ENCODE data around the gene GSTK1. TPM values are rescaled to one million over a fixed set of nuclear protein-coding genes. Genes with fewer than 3 reads are reported as not detected.

The GSTK1 gene
- total RNA-seq, 2 experiments from 2014 or later, result 218 to 224 TPM

DNA sequence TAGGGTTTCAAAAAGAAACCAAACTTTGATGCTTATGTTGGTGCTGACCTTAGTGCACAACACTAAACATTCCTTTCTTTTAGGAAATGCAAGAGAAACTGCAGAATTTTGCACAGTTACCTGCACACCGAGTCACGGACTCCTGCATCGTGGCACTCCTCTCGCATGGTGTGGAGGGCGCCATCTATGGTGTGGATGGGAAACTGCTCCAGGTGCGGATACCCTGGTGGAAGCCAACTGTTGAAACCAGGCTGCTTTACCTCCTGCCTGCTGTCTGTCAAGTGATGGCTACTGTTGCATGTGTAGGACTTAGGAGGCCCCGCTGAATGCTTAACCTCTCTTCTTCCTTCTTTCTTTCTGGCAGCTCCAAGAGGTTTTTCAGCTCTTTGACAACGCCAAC is 36.6 kb downstream of the GSTK1 start:
- Mint-ChIP-seq H3K9me3 (no peaks in the 10 kb centered on the region), H3K4me3 (no peak overlapping the region), H3K27ac (no peak overlapping the region), H3K36me3 (peaks cover 84% of the 10 kb centered on the region), H3K27me3 (no peaks in the 10 kb centered on the region), H3K4me1 (ENCODE audit: low read depth) (peaks cover 50% of the 10 kb centered on the region)
- CTCF ChIA-PET, result interaction anchor here (0.8 to 9.6 kb wide), 27 partner anchors 9 to 828 kb away, joined by 3 to 123 read pairs (median 5); partner anchors contain the start of genes CASP2, CLCN1, GSTK1 and TAS2R40
- DNase-seq, result peak; percentile 68
- POLR2A ChIA-PET, result interaction anchor here (0.9 to 2.4 kb wide), 5 partner anchors 9 to 40 kb away, joined by 3 to 7 read pairs (median 6); partner anchors contain the start of genes CASP2 and GSTK1
- intact Hi-C loops (cut with micrococcal nuclease), result loop anchor here (1.0 kb wide), 1 partner anchor 60 kb away; no protein-coding TSS in a partner anchor

DNA sequence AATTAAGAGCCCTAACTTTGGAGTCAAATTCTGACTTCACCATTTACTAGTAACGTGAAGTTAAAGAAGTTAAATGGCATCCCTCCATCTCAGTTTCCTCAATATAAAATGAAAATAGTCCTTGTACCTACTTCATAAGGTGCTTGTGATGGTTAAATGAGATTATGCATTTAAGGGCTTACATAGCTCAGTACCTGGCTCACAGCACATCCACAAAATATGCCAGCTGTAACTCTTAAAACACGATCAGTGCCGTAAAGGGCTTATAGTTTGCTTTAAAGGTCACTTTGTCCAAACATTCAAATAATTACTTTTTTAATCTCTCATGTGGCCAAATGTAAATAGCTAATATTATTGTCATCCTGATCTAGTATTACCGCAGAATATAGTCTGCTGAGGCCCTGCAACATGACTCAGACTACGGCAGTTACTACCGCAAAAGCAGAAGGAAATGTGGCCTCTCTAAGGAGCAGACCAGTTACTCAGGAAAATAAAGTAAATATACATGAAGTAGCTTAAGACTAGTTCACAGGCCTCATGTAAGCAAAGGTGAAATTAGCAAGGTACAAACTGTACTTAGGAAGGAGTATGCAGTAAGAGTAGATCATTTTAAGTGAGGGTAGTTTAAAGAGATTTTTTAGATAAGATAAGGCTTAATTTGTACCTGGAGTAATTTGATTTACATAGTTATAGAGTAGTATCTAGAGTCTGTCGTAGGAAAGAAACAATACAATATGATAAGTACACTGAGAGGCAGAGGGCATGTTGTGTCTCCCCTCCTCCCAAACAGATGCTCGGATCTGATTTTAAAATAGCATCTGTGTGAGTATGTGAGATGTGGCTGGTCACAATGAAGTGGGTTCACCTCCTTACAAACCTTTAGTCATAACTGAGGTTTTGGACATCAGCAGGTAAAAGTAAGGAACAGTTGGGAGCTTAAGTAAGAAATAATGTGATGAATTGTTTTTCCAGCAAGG is 38.0 kb downstream of the GSTK1 start:
- ChIA-PET POLR2A (interaction anchor here (1.7 to 2.4 kb wide), 2 partner anchors 8 to 61 kb away, joined by 4 to 6 read pairs; no protein-coding TSS in a partner anchor), CTCF (interaction anchor here (0.9 to 9.6 kb wide), 5 partner anchors 8 to 86 kb away, joined by 3 to 123 read pairs (median 12); no protein-coding TSS in a partner anchor)
- Mint-ChIP-seq H3K4me1 (ENCODE audit: low read depth) (peaks cover 48% of the 10 kb centered on the region), H3K36me3 (peaks cover 82% of the 10 kb centered on the region), H3K9me3 (no peaks in the 10 kb centered on the region), H3K27me3 (no peaks in the 10 kb centered on the region), H3K4me3 (no peak overlapping the region), H3K27ac (no peak overlapping the region)
- intact Hi-C loops (cut with micrococcal nuclease), result loop anchor here (1.0 kb wide), 1 partner anchor 61 kb away; no protein-coding TSS in a partner anchor
- no peak for DNase-seq

DNA sequence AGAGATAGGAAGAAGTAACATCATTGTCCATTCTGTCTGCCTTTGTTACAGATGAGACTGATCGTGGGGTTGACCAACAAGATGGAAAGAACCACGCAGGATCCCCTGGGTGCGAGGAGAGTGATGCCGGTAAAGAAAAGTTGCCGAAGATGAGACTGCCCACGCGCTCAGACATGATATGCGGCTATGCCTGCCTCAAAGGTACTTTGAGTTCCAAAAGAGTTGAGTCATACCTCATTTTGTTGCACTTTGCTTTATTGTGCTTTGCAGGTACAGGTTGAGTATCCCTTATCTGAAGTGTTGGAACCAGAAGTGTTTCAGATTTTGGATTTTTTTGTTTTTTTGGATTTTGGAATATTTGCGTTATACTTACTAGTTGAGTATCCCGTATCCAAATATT is 40.5 kb downstream of the GSTK1 start:
- peaks cover 85% of the 10 kb centered on the region for H3K36me3 Mint-ChIP-seq
- intact Hi-C loops (cut with micrococcal nuclease), result no loop called here
- H3K27ac Mint-ChIP-seq, result no peak overlapping the region
- ChIA-PET POLR2A (no interaction called here), CTCF (interaction anchor here (1.8 to 4.2 kb wide), 2 partner anchors 46 to 63 kb away, joined by 5 to 80 read pairs; no protein-coding TSS in a partner anchor)
- H3K4me1 Mint-ChIP-seq (ENCODE audit: low read depth), result peaks cover 48% of the 10 kb centered on the region
- no peak for DNase-seq
- H3K9me3 Mint-ChIP-seq, result no peaks in the 10 kb centered on the region
- H3K27me3 Mint-ChIP-seq, result no peaks in the 10 kb centered on the region
- no peak overlapping the region for H3K4me3 Mint-ChIP-seq

DNA sequence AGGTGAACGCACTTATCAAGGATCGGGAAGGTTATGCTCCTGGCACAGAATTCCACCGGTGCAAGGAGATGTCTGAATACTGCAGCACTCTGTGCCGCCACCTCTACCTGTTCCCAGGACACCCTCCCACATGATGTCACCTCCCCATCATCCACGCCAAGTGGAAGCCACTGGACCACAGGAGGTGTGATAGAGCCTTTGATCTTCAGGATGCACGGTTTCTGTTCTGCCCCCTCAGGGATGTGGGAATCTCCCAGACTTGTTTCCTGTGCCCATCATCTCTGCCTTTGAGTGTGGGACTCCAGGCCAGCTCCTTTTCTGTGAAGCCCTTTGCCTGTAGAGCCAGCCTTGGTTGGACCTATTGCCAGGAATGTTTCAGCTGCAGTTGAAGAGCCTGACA is 41.7 kb downstream of the GSTK1 start:
- Mint-ChIP-seq H3K27ac (peak overlapping the region; percentile 64), H3K36me3 (peaks cover 83% of the 10 kb centered on the region), H3K27me3 (no peaks in the 10 kb centered on the region), H3K4me1 (ENCODE audit: low read depth) (peaks cover 43% of the 10 kb centered on the region), H3K4me3 (no peak overlapping the region), H3K9me3 (no peaks in the 10 kb centered on the region)
- DNase-seq, result no peak
- intact Hi-C loops (cut with micrococcal nuclease), result loop anchor here (1.0 to 5.0 kb wide), 2 partner anchors 43 to 65 kb away; partner anchors contain the start of gene GSTK1
- POLR2A ChIA-PET, result interaction anchor here (0.8 kb wide), 1 partner anchor 17 kb away, joined by 5 read pairs; the partner anchor contains the start of gene CASP2
- CTCF ChIA-PET, result interaction anchor here (0.8 to 4.2 kb wide), 13 partner anchors 8 to 596 kb away, joined by 3 to 80 read pairs (median 6); partner anchors contain the start of gene GSTK1

DNA sequence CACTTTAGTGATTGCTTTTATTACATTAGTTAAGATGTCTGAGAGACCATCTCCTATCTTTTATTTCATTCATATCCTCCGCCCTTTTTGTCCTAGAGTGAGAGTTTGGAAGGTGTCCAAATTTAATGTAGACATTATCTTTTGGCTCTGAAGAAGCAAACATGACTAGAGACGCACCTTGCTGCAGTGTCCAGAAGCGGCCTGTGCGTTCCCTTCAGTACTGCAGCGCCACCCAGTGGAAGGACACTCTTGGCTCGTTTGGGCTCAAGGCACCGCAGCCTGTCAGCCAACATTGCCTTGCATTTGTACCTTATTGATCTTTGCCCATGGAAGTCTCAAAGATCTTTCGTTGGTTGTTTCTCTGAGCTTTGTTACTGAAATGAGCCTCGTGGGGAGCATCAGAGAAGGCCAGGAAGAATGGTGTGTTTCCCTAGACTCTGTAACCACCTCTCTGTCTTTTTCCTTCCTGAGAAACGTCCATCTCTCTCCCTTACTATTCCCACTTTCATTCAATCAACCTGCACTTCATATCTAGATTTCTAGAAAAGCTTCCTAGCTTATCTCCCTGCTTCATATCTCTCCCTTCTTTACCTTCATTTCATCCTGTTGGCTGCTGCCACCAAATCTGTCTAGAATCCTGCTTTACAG is 42.3 kb downstream of the GSTK1 start:
- no peaks in the 10 kb centered on the region for H3K9me3 Mint-ChIP-seq
- peaks cover 77% of the 10 kb centered on the region for H3K36me3 Mint-ChIP-seq
- H3K4me1 Mint-ChIP-seq (ENCODE audit: low read depth), result peaks cover 49% of the 10 kb centered on the region
- peak overlapping the region; percentile 64 for H3K27ac Mint-ChIP-seq
- intact Hi-C loops (cut with micrococcal nuclease), result loop anchor here (1.0 to 5.0 kb wide), 2 partner anchors 43 to 65 kb away; partner anchors contain the start of gene GSTK1
- no peak overlapping the region for H3K4me3 Mint-ChIP-seq
- H3K27me3 Mint-ChIP-seq, result no peaks in the 10 kb centered on the region
- DNase-seq, result peak; percentile 82
- ChIA-PET CTCF (interaction anchor here (0.8 to 4.2 kb wide), 13 partner anchors 9 to 596 kb away, joined by 3 to 80 read pairs (median 6); partner anchors contain the start of genes EPHA1 and GSTK1), POLR2A (interaction anchor here (0.8 kb wide), 1 partner anchor 18 kb away, joined by 5 read pairs; the partner anchor contains the start of gene CASP2)

- POLR2A ChIA-PET, result interaction anchor here (0.9 to 1.3 kb wide), 3 partner anchors 8 to 99 kb away, joined by 3 to 6 read pairs (median 4); partner anchors contain the start of gene EPHA1
Observed at GRCh38 chr7:143308632-143309031, 45.4 kb downstream of the GSTK1 start.

DNA sequence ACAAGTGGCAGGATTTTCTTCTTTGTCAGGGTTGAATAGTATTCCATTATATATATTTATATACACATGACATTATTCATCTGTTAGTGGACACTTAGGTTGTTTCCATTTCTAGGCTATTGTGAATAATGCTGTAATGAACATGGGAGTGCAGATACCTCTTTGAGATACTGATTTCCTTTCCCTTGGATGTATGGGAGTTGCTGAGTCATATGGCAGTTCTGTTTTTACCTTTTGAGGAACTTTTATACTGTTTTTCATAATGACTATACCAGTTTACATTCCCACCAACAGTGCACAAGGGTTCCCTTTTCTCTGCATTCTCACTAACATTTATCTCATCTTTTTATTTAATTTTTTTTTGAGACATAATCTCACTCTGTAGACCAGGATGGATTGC is 50.9 kb downstream of the GSTK1 start:
- no peak for DNase-seq
- ChIA-PET CTCF (no interaction called here), POLR2A (no interaction called here)
- H3K27me3 Mint-ChIP-seq, result no peaks in the 10 kb centered on the region
- no peaks in the 10 kb centered on the region for H3K9me3 Mint-ChIP-seq
- H3K4me3 Mint-ChIP-seq, result no peak overlapping the region
- peaks cover 17% of the 10 kb centered on the region for H3K4me1 Mint-ChIP-seq (ENCODE audit: low read depth)
- H3K27ac Mint-ChIP-seq, result no peak overlapping the region
- intact Hi-C loops (cut with micrococcal nuclease), result loop anchor here (5.0 kb wide), 1 partner anchor 103 kb away; no protein-coding TSS in a partner anchor
- H3K36me3 Mint-ChIP-seq, result peaks cover 6% of the 10 kb centered on the region

More at GRCh38 chr7:143308632-143309031, 45.4 kb downstream of the GSTK1 start:
- Mint-ChIP-seq H3K27ac (peak overlapping the region; percentile 3), H3K4me3 (no peak overlapping the region), H3K9me3 (no peaks in the 10 kb centered on the region), H3K36me3 (peaks cover 50% of the 10 kb centered on the region), H3K4me1 (ENCODE audit: low read depth) (peaks cover 53% of the 10 kb centered on the region), H3K27me3 (no peaks in the 10 kb centered on the region)
- intact Hi-C loops (cut with micrococcal nuclease), result loop anchor here (5.0 kb wide), 1 partner anchor 46 kb away; the partner anchor contains the start of gene GSTK1
- CTCF ChIA-PET, result interaction anchor here (0.7 to 4.9 kb wide), 7 partner anchors 8 to 93 kb away, joined by 3 to 45 read pairs (median 7); no protein-coding TSS in a partner anchor
- DNase-seq, result no peak

DNA sequence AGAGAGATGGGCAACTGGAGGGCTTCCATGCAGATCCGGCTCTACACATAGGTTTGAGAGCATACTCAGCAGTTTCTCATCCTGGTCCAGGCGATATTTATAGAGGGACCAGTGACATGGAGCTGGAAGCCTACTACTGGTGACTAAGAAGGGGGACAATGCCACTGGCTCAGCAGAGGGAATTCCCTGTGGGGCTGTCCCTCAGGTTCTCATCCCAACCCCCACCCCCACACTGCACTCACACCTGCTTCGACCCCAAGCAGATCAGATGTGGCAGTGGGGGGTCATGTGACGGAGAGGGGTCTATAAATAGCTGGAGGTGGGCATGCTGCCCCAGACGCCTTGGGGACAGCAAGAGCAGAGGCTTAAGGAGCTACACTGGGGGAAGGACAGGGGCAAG is 52.5 kb downstream of the GSTK1 start, which contains the start of gene CLCN1:
Gene CLCN1, plus strand, starts transcription at position 336 of the 400 bp plus-strand sequence. CDS start 102 bp downstream, outside the sequence.
- no peaks in the 10 kb centered on the region for H3K27me3 Mint-ChIP-seq
- CTCF ChIA-PET, result interaction anchor here (0.9 to 2.1 kb wide), 3 partner anchors 16 to 100 kb away, joined by 3 to 6 read pairs (median 5); no protein-coding TSS in a partner anchor
- H3K36me3 Mint-ChIP-seq, result no peaks in the 10 kb centered on the region
- H3K4me3 Mint-ChIP-seq, result no peak within 1 kb of the TSS
- POLR2A ChIA-PET, result interaction anchor here (1.3 kb wide), 1 partner anchor 28 kb away, joined by 3 read pairs; the partner anchor contains the start of gene CASP2
- intact Hi-C loops (cut with micrococcal nuclease), result no loop called here
- DNase-seq, result no peak
- H3K27ac Mint-ChIP-seq, result no peak within 1 kb of the TSS
- H3K9me3 Mint-ChIP-seq, result no peaks in the 10 kb centered on the region
- peaks cover 6% of the 10 kb centered on the region for H3K4me1 Mint-ChIP-seq (ENCODE audit: low read depth)

GRCh38 chr7:143316492-143316891 is 53.3 kb downstream of the GSTK1 start:
- Mint-ChIP-seq H3K27ac (no peak overlapping the region), H3K9me3 (no peaks in the 10 kb centered on the region), H3K4me1 (ENCODE audit: low read depth) (no peaks in the 10 kb centered on the region), H3K36me3 (no peaks in the 10 kb centered on the region), H3K4me3 (no peak overlapping the region), H3K27me3 (no peaks in the 10 kb centered on the region)
- intact Hi-C loops (cut with micrococcal nuclease), result no loop called here
- CTCF ChIA-PET, result interaction anchor here (0.9 to 2.1 kb wide), 2 partner anchors 17 to 100 kb away, joined by 3 to 6 read pairs; no protein-coding TSS in a partner anchor
- POLR2A ChIA-PET, result no interaction called here
- DNase-seq, result no peak

GRCh38 chr7:143318661-143319060 is 55.4 kb downstream of the GSTK1 start:
- no peak overlapping the region for H3K27ac Mint-ChIP-seq
- H3K4me3 Mint-ChIP-seq, result no peak overlapping the region
- H3K4me1 Mint-ChIP-seq (ENCODE audit: low read depth), result no peaks in the 10 kb centered on the region
- H3K27me3 Mint-ChIP-seq, result no peaks in the 10 kb centered on the region
- no peaks in the 10 kb centered on the region for H3K9me3 Mint-ChIP-seq
- intact Hi-C loops (cut with micrococcal nuclease), result no loop called here
- no peaks in the 10 kb centered on the region for H3K36me3 Mint-ChIP-seq
- ChIA-PET CTCF (interaction anchor here (0.8 to 1.5 kb wide), 4 partner anchors 9 to 19 kb away, joined by 3 to 5 read pairs (median 4); no protein-coding TSS in a partner anchor), POLR2A (no interaction called here)
- DNase-seq, result no peak
